GM23248 (cell line): ENCODE data around the gene CIC. TPM values are rescaled to one million over a fixed set of nuclear protein-coding genes. Genes with fewer than 3 reads are reported as not detected.
A peak's percentile ranks its signal among the peaks of the same experiment; 100 is the strongest.

Source experiments
- DNase-seq: peaks from one replicate; pipeline ENCODE4 v3.0.0-alpha.2; 2015
- H2AFZ ChIP-seq: fragments of 200-600 bp; sonication (generic); 2 replicates; pipeline ENCODE4 v1.6.1; 2016; ENCODE audit warnings: antibody characterized with exemption
- H3F3A ChIP-seq: fragments of 200-600 bp; sonication (generic); 2 replicates; pipeline ENCODE4 v1.6.1; 2016; ENCODE audit warnings: mild to moderate bottlenecking, antibody characterized with exemption, mixed run types; ENCODE audit not compliant: insufficient read depth
- H3K27ac ChIP-seq: fragments of 200-600 bp; sonication (generic); 2 replicates; pipeline ENCODE4 v1.5.1; 2016; ENCODE audit warnings: mild to moderate bottlenecking
- H3K27me3 ChIP-seq: fragments of 200-600 bp; sonication (generic); replicated peaks from 2 replicates; pipeline ENCODE4 v1.6.1; 2016; ENCODE audit warnings: mild to moderate bottlenecking; ENCODE audit not compliant: insufficient read depth
- H3K36me3 ChIP-seq: fragments of 200-600 bp; sonication (generic); 2 replicates; pipeline ENCODE4 v1.6.1; 2016; ENCODE audit warnings: low read depth, mild to moderate bottlenecking
- H3K4me1 ChIP-seq: fragments of 200-600 bp; sonication (generic); 2 replicates; pipeline ENCODE4 v1.6.1; 2016; ENCODE audit warnings: mild to moderate bottlenecking; ENCODE audit not compliant: insufficient read depth
- H3K4me2 ChIP-seq: fragments of 200-600 bp; sonication (generic); one replicate; pipeline ENCODE4 v1.6.1; 2016; ENCODE audit warnings: mild to moderate bottlenecking; ENCODE audit not compliant: unreplicated experiment
- H3K4me3 ChIP-seq: fragments of 200-600 bp; sonication (generic); 2 replicates; pipeline ENCODE4 v1.5.1; 2016; ENCODE audit warnings: mild to moderate bottlenecking
- H3K79me2 ChIP-seq: fragments of 200-600 bp; sonication (generic); 2 replicates; pipeline ENCODE4 v1.6.1; 2016; ENCODE audit warnings: mild to moderate bottlenecking; ENCODE audit not compliant: insufficient read depth
- H3K9ac ChIP-seq: fragments of 200-600 bp; sonication (generic); 2 replicates; pipeline ENCODE4 v1.6.1; 2016; ENCODE audit warnings: mild to moderate bottlenecking
- H3K9me2 ChIP-seq: fragments of 200-600 bp; sonication (generic); 2 replicates; pipeline ENCODE4 v1.6.1; 2016; ENCODE audit warnings: mixed run types, mild to moderate bottlenecking, moderate library complexity; ENCODE audit not compliant: insufficient read depth
- H3K9me3 ChIP-seq: fragments of 200-600 bp; sonication (generic); one replicate; pipeline ENCODE4 v1.6.1; 2017; ENCODE audit warnings: low read depth
- H4K20me1 ChIP-seq: fragments of 200-600 bp; sonication (generic); 2 replicates; pipeline ENCODE4 v1.6.0; 2016; ENCODE audit not compliant: insufficient read depth
- EZH2 ChIP-seq: fragments of 200-600 bp; sonication (generic); IDR thresholded peaks from 2 replicates; pipeline ENCODE4 v1.6.1; 2018; ENCODE audit warnings: antibody characterized with exemption, mild to moderate bottlenecking; ENCODE audit not compliant: insufficient read depth, poor library complexity, severe bottlenecking
- EZH2phosphoT487 ChIP-seq: fragments of 200-600 bp; sonication (generic); IDR thresholded peaks from 2 replicates; pipeline ENCODE4 v1.6.1; 2018; ENCODE audit warnings: antibody characterized with exemption, moderate library complexity, mild to moderate bottlenecking, low read depth; ENCODE audit not compliant: insufficient read depth
- WGBS, 2 experiments: methylation state at CpG; one replicate each; pipeline ENCODE4 v1.1.6; 2015 to 2017; ENCODE audit warnings: low lambda C conversion rate in 2 of 2, low coverage in 1 of 2; ENCODE audit errors: missing lambda C conversion rate in 2 of 2; 5-methylcytosine and 5-hydroxymethylcytosine counted together
- in situ Hi-C: fragments of 300-500 bp; cut with MboI; formaldehyde crosslinking; loops from 2 replicates; pipeline ENCODE4 v1.15.0; 2020
- polyA plus RNA-seq: library from polyadenylated mRNA; unstranded; fragments of >200 nt; fragmentation: Nextera tagmentation; extraction: Ambion mirVana; gene quantifications from 2 replicates; pipeline ENCODE4 v1.2.1, GENCODE V29; 2016
- total RNA-seq: library from RNA; depleted of rRNA; stranded (reverse); fragments of >200 nt; shearing (Covaris generic); gene quantifications from 2 replicates; pipeline ENCODE4 v1.2.3, GENCODE V29; 2014

The CIC gene
- total and polyA plus RNA-seq, 2 experiments from 2014 or later = 8.3 to 17.5 TPM

DNA sequence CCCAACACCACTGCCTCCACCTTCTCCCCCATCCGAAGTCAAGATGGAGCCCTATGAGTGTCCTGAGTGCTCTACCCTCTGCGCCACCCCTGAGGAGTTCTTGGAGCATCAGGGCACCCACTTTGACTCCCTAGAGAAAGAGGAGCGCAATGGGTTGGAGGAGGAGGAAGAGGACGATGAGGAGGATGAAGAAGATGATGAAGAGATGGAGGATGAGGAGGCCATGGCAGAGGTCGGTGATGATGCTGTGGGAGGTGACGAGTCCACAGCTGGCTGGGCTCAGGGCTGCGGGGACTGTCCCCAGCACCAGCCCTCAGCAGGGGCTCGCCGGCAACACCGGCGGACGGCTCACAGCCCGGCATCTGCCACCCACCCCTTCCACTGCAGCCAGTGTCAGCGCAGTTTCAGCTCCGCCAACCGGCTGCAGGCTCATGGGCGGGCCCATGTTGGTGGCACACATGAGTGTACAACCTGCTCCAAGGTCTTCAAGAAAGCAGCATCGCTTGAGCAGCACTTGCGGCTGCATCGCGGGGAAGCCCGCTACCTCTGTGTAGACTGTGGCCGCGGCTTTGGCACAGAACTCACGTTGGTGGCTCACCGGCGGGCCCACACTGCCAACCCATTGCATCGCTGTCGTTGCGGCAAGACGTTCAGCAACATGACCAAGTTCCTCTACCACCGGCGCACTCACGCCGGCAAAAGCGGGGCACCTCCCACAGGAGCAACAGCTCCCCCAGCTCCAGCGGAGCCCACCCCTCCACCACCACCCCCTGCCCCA is 43.9 kb upstream of the CIC start:
- Histone ChIP-seq H3K4me2 (no peak overlapping the region), H3K9me3 (no peaks in the 10 kb centered on the region), H3K9me2 (no peaks in the 10 kb centered on the region), H3K9ac (no peak overlapping the region), H3K4me1 (peaks cover 4% of the 10 kb centered on the region), H3K4me3 (no peak overlapping the region), H4K20me1 (no peaks in the 10 kb centered on the region), H3K27me3 (no peaks in the 10 kb centered on the region), H3K79me2 (peaks cover 97% of the 10 kb centered on the region), H3F3A (peaks cover 12% of the 10 kb centered on the region; the same call in 1 of the 2 replicates), H3K27ac (no peak overlapping the region), H3K36me3 (peaks cover 18% of the 10 kb centered on the region), H2AFZ (no peak overlapping the region)
- no peak for DNase-seq
- in situ Hi-C loops = no loop called here
- 89 to 91% methylated on average over 18 to 37 of the region's 37 CpGs for WGBS, 2 experiments
- no peak for TF ChIP-seq EZH2phosphoT487
- no peak for TF ChIP-seq EZH2

DNA sequence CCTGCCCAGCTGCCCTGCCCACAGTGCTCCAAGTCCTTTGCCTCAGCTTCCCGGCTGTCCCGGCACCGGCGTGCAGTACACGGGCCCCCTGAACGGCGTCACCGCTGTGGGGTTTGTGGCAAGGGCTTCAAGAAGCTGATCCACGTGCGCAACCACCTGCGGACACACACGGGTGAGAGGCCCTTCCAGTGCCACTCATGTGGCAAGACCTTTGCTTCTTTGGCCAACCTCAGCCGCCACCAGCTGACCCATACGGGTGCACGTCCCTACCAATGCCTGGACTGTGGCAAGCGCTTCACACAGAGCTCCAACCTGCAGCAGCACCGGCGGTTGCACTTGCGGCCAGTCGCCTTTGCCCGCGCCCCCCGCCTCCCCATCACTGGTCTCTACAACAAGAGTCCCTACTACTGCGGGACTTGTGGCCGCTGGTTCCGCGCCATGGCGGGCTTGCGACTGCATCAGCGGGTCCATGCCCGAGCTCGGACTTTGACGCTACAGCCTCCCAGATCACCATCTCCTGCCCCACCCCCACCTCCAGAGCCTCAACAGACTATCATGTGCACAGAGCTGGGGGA is 43.2 kb upstream of the CIC start:
- DNase-seq = no peak
- Histone ChIP-seq H3K4me1 (peaks cover 4% of the 10 kb centered on the region), H3K9me2 (no peaks in the 10 kb centered on the region), H3K9me3 (no peaks in the 10 kb centered on the region), H3K36me3 (peaks cover 18% of the 10 kb centered on the region), H3F3A (peaks cover 15% of the 10 kb centered on the region; the same call in 1 of the 2 replicates), H3K4me3 (no peak overlapping the region), H4K20me1 (no peaks in the 10 kb centered on the region), H2AFZ (no peak overlapping the region), H3K4me2 (no peak overlapping the region), H3K27ac (no peak overlapping the region), H3K9ac (no peak overlapping the region), H3K27me3 (no peaks in the 10 kb centered on the region), H3K79me2 (peaks cover 94% of the 10 kb centered on the region)
- no peak for TF ChIP-seq EZH2phosphoT487
- TF ChIP-seq EZH2 = no peak
- in situ Hi-C loops = no loop called here
- 94 to 95% methylated on average over 33 of the region's 33 CpGs for WGBS, 2 experiments

DNA sequence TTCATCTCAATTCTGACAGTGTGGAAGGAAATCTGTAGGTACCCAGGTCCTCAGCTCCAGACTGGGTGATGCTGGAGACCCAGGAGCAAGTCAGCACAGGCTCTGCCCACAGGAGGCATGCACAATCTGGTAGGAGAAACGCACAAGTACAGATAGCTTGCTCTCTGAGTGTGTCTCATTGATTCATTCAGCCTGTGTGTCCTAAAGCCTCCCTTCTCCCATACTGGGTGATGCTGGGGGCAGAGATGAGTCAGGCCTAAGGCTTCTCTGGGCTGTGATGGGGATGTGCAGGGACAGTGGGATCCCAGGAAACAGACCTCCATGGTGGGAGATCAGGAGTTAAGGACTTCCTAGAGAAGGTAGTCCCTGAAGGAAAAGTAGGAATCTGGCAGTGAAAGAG is 42.2 kb upstream of the CIC start:
- no peak overlapping the region for H2AFZ ChIP-seq
- no peaks in the 10 kb centered on the region for H3K9me3 ChIP-seq
- H3K27ac ChIP-seq = 0 out of 2 replicates have a peak overlapping the region, but pooled peaks have one; percentile 12
- peaks cover 23% of the 10 kb centered on the region; the same call in 1 of the 2 replicates for H3F3A ChIP-seq
- TF ChIP-seq EZH2phosphoT487 = no peak
- TF ChIP-seq EZH2 = no peak
- in situ Hi-C loops = no loop called here
- H3K9ac ChIP-seq = no peak overlapping the region
- H3K27me3 ChIP-seq = no peaks in the 10 kb centered on the region
- WGBS, 2 experiments = 81 to 100% methylated on average over 1 of the region's 1 CpG
- no peaks in the 10 kb centered on the region for H3K4me1 ChIP-seq
- H4K20me1 ChIP-seq = no peaks in the 10 kb centered on the region
- DNase-seq = peak; percentile 50
- H3K9me2 ChIP-seq = no peaks in the 10 kb centered on the region
- no peak overlapping the region for H3K4me3 ChIP-seq
- peaks cover 27% of the 10 kb centered on the region for H3K36me3 ChIP-seq
- H3K79me2 ChIP-seq = peaks cover 89% of the 10 kb centered on the region
- no peak overlapping the region for H3K4me2 ChIP-seq

DNA sequence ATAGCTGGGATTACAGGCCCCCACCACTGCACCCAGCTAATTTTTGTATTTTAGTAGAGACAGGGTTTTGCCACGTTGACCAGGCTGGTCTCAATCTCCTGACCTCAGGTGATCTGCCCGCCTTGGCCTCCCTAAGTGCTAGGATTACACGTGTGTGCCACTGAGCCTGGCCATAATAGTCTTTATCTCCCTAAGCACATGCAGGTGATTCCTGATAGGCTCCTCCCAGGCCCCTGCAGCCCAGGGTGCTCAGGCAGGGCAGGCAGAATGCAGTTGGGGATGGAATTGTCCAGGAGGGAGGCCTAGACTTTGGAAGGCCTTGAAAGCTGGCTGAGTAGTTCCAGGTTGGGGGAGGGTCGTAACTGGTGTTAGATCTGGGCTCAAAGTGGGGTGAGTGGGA is 40.4 kb upstream of the CIC start:
- Histone ChIP-seq H3K4me2 (no peak overlapping the region), H3K9me2 (no peaks in the 10 kb centered on the region), H2AFZ (no peak overlapping the region), H3F3A (peaks cover 28% of the 10 kb centered on the region), H3K4me3 (no peak overlapping the region), H3K27me3 (no peaks in the 10 kb centered on the region), H4K20me1 (no peaks in the 10 kb centered on the region), H3K4me1 (no peaks in the 10 kb centered on the region), H3K9ac (no peak overlapping the region), H3K36me3 (peaks cover 30% of the 10 kb centered on the region), H3K27ac (no peak overlapping the region), H3K9me3 (no peaks in the 10 kb centered on the region), H3K79me2 (peaks cover 77% of the 10 kb centered on the region)
- 70 to 73% methylated on average over 4 of the region's 4 CpGs for whole genome bisulfite sequencing, 2 experiments
- no peak for DNase-seq
- in situ Hi-C loops = no loop called here
- no peak for TF ChIP-seq EZH2
- TF ChIP-seq EZH2phosphoT487 = no peak
